ENCODE measurements around the gene GNAS-AS1. TPM values are rescaled to one million over a fixed set of nuclear protein-coding genes. Genes with fewer than 3 reads are reported as not detected.
A peak's percentile ranks its signal among the peaks of the same experiment; 100 is the strongest.

Gene GNAS-AS1
- total and polyA plus RNA-seq, 2 experiments from 2014 or later: 12.3 to 15.0 TPM

DNA sequence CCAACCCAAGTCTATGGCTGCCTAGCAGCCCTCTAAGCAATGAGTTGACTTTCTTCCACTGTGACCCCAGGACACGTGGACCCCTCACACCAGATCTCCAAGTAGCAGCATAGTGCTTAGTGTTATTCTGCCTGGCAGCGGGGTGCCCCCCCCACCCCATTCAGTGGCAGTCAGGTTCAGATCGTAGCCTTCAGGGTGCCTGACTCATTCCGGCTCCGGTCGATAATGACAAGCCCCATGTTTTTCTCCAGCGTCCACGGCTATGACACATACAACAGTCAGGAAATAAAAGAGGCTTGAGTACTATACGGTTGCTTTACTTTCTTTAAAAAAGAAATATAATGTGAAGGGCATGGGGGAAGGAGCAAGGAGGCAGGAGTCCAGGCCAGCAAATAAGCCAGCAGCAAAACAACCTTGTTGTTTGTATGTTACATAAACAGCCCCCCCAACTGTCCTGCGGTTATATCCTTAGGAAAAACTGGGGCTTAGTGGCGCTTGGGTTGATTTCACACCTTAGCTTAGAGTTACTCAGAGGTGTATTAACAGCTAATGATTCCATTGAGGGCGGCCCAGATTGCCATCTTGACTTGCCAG lies 24.9 kb upstream of the GNAS-AS1 start:
- TF ChIP-seq ZNF331 (CRISPR knock-in tag; IDR thresholded peaks at IDR 0.05; ENCODE audit: low read depth) (no peak), EZH2 (IDR thresholded peaks at IDR 0.05; ENCODE audit: low read depth, unreplicated experiment) (no peak), CTCF (conservative IDR thresholded peaks at IDR 0.05; ENCODE audit: low read depth in 2 of 2) (no peak), JUNB (IDR thresholded peaks at IDR 0.05; ENCODE audit: unreplicated experiment) (no peak), NANOG (IDR thresholded peaks at IDR 0.05; ENCODE audit: borderline replicate concordance) (no peak), CREB1 (CRISPR knock-in tag; IDR thresholded peaks at IDR 0.05; ENCODE audit: low read depth) (no peak), REST (IDR thresholded peaks at IDR 0.05; ENCODE audit: unreplicated experiment) (no peak), ZNF462 (CRISPR knock-in tag; IDR thresholded peaks at IDR 0.05) (no peak), POLR2AphosphoS5 (IDR thresholded peaks at IDR 0.05; ENCODE audit: low read depth) (no peak), ETS1 (IDR thresholded peaks at IDR 0.05) (no peak), EZH2phosphoT487 (IDR thresholded peaks at IDR 0.05; ENCODE audit: unreplicated experiment) (no peak), ZNF114 (CRISPR knock-in tag; IDR thresholded peaks at IDR 0.05) (no peak)
- H3K4me1 Mint-ChIP-seq: peaks cover 68% of the 10 kb centered on the region
- no peak overlapping the region for H2AFZ ChIP-seq
- H4K20me1 ChIP-seq (replicated peaks; ENCODE audit: insufficient read depth): no peaks in the 10 kb centered on the region
- DNase-seq (ENCODE audit: low spot score) (no peak), ATAC-seq (no peak)
- H3K27me3 ChIP-seq (ENCODE audit: insufficient read depth): no peaks in the 10 kb centered on the region
- H3K36me3 Mint-ChIP-seq (ENCODE audit: low read depth): peaks cover 30% of the 10 kb centered on the region
- no peak overlapping the region for H3K4me3 Mint-ChIP-seq
- peaks cover 5% of the 10 kb centered on the region; the same call in 1 of the 2 replicates for H3F3A ChIP-seq (replicated peaks; ENCODE audit: low read depth)
- H3K27me3 Mint-ChIP-seq (ENCODE audit: insufficient read depth, low read depth, poor library complexity): peaks cover 5% of the 10 kb centered on the region
- no peaks in the 10 kb centered on the region for H3K9me2 ChIP-seq (ENCODE audit: insufficient read depth)
- no peak overlapping the region for H3K27ac Mint-ChIP-seq
- no peak overlapping the region for H3K4me3 ChIP-seq
- peaks cover 57% of the 10 kb centered on the region for H3K4me1 ChIP-seq (ENCODE audit: insufficient read depth)
- no peaks in the 10 kb centered on the region for H3K36me3 ChIP-seq (ENCODE audit: insufficient read depth)
- H3K79me2 ChIP-seq (replicated peaks; ENCODE audit: insufficient read depth): no peaks in the 10 kb centered on the region; the same call in 1 of the 2 replicates
- no peak overlapping the region for H3K27ac ChIP-seq (ENCODE audit: low read depth)
- 0 out of 2 replicates have a peak overlapping the region, but pooled peaks have one; percentile 19 for H3K4me2 ChIP-seq
- no peaks in the 10 kb centered on the region for H3K9me3 Mint-ChIP-seq
